ENCODE measurements around the gene DTNBP1. TPM values are rescaled to one million over a fixed set of nuclear protein-coding genes. Genes with fewer than 3 reads are reported as not detected.

Gene DTNBP1
- total RNA-seq, 3 donors from 2014 or later, result 19.6 to 31.8 (median 25.0) TPM

DNA sequence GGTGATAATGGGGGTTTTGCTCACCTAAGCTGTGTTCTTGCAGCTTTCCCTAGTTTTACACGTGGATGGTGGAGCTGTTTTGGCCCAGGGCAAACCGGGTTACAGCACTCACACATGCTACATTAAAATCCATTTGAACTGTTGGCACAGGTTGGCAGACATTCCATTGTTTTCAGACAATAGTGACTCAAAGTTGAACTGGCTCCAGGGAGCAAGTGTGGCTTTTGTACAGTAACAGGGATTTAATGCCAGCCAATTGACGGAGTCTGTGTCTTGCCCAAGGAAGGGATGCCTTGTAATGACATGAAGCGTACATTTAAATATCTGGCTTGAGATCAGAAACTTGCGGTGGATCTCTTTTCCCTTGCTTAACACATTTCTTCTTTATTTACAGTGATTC is 183.1 kb downstream of the DTNBP1 start:
- intact Hi-C loops (cut with DNase I, micrococcal nuclease), result no loop called here
- DNase-seq (no peak), ATAC-seq (no peak)
- TF ChIP-seq, protein P1, sequence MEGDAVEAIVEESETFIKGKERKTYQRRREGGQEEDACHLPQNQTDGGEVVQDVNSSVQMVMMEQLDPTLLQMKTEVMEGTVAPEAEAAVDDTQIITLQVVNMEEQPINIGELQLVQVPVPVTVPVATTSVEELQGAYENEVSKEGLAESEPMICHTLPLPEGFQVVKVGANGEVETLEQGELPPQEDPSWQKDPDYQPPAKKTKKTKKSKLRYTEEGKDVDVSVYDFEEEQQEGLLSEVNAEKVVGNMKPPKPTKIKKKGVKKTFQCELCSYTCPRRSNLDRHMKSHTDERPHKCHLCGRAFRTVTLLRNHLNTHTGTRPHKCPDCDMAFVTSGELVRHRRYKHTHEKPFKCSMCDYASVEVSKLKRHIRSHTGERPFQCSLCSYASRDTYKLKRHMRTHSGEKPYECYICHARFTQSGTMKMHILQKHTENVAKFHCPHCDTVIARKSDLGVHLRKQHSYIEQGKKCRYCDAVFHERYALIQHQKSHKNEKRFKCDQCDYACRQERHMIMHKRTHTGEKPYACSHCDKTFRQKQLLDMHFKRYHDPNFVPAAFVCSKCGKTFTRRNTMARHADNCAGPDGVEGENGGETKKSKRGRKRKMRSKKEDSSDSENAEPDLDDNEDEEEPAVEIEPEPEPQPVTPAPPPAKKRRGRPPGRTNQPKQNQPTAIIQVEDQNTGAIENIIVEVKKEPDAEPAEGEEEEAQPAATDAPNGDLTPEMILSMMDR (IDR thresholded peaks at IDR 0.05), result no peak
- Histone ChIP-seq H3K36me3 (ENCODE audit: low read depth) (no peaks in the 10 kb centered on the region), H3K4me1 (ENCODE audit: low read depth) (no peaks in the 10 kb centered on the region), H3K9me3 (no peaks in the 10 kb centered on the region), H3K4me3 (no peak overlapping the region)

DNA sequence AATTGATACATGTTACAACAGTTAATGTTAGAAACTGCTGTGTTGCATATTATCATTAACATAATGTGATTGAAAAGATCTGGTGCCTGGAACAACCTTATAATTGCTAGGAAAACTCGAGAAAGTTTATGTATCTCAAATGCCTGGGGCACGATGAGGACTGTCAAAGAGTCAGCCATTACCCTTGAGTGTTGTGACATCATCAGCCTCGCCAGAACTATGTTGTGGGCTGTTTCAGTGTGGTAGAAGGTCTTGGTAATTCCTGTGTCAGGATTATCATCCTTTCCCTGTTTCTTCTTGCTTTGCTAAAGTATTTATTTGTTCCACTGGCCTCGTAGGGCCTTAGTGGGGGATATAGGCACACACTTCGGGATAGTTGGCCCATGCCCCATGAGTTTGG is 185.1 kb downstream of the DTNBP1 start:
- TF ChIP-seq, protein P1 (IDR thresholded peaks at IDR 0.05), result no peak
- intact Hi-C loops (cut with DNase I, micrococcal nuclease), result no loop called here
- ATAC-seq (no peak), DNase-seq (no peak)
- Histone ChIP-seq H3K9me3 (no peaks in the 10 kb centered on the region), H3K4me3 (no peak overlapping the region), H3K36me3 (ENCODE audit: low read depth) (no peaks in the 10 kb centered on the region), H3K4me1 (ENCODE audit: low read depth) (no peaks in the 10 kb centered on the region)

DNA sequence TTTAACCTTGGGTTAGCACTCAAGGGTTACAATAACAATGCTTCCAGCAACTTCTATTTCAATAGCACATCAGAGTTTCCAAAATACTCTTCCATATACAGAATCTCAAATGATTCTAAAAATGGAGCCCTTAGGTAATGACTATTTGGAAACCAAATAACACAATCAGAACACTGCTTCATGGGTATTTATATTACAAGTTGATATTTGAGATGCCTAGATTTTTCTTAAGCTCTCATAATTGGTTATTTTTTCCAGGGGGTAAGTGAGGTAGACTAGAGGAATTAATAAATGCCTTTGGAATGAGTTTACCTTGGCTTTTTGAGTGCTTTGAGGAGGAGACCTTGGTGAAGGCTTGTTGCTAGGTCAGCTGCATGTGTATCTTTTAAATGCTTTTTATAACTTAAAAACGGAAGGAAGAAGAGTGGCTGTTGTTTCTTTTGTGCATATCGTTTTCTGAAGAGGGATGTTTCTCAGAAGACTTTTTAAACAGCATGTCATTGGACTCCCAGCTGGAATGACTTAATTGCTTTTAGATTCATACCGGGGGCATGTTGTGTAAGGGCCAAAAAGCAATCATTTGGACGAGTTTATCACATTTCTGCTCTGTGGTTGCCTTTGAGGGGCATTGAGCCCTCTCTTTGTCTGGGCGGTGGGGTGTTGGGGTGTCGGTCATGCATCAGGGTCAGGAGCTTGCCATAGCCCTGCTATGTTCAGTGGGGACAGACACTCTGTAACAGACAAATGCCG is 186.0 kb downstream of the DTNBP1 start:
- H3K36me3 ChIP-seq (ENCODE audit: low read depth), result no peaks in the 10 kb centered on the region
- no peaks in the 10 kb centered on the region for H3K4me1 ChIP-seq (ENCODE audit: low read depth)
- H3K4me3 ChIP-seq, result no peak overlapping the region
- no peak for ATAC-seq
- no peak for DNase-seq
- no peaks in the 10 kb centered on the region for H3K9me3 ChIP-seq
- TF ChIP-seq, protein P1 (IDR thresholded peaks at IDR 0.05), result no peak
- intact Hi-C loops (cut with DNase I, micrococcal nuclease), result no loop called here

DNA sequence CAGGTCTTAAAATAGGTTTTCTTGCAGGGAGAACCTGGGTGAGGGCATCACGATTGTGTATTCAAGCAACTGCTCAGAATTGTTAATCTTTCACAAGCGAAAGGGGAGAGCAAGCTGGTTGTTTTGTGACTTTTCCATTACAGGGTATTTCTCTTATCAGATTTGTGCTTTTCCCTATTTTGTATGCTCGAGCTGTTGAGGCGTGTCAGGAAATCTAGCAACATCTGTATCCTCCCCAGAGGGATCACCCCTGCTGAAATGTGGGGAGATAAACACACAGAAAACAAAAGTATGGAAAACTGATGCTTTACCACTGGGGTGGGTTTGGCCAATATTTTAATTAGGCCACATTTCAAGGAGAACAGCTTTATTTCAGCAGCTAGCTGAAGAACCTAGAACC is 187.0 kb downstream of the DTNBP1 start:
- H3K9me3 ChIP-seq, result no peaks in the 10 kb centered on the region
- no peak for DNase-seq
- TF ChIP-seq, protein P1 (IDR thresholded peaks at IDR 0.05), result no peak
- intact Hi-C loops (cut with DNase I, micrococcal nuclease), result no loop called here
- no peak for ATAC-seq
- no peaks in the 10 kb centered on the region for H3K36me3 ChIP-seq (ENCODE audit: low read depth)
- H3K4me1 ChIP-seq (ENCODE audit: low read depth), result no peaks in the 10 kb centered on the region
- H3K4me3 ChIP-seq, result no peak overlapping the region

DNA sequence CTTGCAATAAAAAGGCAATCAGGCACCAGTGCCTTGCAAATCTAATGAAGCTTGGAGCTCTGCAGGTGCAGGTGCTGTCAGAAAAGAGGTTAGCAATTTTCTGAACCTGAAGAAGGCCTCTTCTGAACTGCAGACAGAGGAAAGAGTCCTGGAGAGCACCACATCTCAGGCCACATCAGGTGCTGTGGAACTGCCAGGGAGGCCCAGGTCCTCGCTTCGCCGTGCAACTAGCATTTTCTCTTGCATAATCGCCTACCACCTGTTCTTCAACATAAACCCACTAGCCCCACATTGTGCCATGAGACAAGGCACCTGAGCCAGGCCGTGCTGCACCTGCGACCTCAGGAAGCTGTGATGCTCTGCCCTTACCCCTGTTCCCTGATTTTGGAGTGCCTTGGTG is 187.6 kb downstream of the DTNBP1 start:
- H3K4me3 ChIP-seq, result no peak overlapping the region
- no peaks in the 10 kb centered on the region for H3K36me3 ChIP-seq (ENCODE audit: low read depth)
- TF ChIP-seq, protein P1 (IDR thresholded peaks at IDR 0.05), result no peak
- ATAC-seq (no peak), DNase-seq (no peak)
- H3K4me1 ChIP-seq (ENCODE audit: low read depth), result no peaks in the 10 kb centered on the region
- intact Hi-C loops (cut with DNase I, micrococcal nuclease), result no loop called here
- no peaks in the 10 kb centered on the region for H3K9me3 ChIP-seq
